HG03558 (cell line): ENCODE measurements around the gene FKBP1A.

Source experiments
- ATAC-seq: cut with Tn5 transposase; IDR thresholded peaks from one replicate; pipeline ENCODE4 v1.9.1; 2021; ENCODE audit warnings: moderate number of reproducible peaks; ENCODE audit not compliant: unreplicated experiment; ENCODE audit errors: extremely low read depth

FKBP1A gene

DNA sequence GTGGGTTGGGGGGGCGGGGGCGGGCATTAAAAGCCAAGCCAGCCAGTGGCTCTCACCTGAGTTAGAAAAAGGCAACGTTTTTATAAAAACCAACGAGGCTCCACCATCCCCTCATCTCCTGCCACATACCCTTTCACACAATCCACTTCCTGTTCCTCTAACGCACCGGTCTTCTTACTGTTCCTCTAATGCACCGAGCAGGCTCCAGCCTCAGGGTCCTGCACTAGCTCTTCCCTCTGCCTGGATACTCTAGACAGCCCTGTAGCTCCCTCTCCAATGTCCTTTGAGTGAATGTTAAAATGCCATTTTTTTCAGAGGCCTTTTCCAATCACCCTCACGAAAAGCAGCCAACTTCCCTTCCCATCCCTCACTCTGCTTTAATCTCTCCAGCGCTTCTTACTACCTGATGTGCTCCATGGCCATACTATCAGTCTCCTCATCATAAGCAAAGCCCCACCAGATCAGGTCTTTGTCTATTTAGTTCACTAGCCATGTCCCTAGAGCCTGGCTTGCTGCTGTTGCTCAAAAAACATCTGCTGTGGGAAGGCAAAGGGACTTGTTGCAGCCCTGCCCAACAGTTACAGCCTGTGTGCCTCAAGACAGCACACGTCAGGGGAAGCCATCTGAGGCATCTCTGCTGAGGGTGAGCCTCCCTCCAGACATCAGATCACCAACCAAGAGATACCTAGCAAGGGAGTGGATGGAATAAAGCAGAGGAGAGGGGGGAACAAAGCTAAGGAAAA, 3.9 kb downstream of the FKBP1A start:
- no peak for ATAC-seq

DNA sequence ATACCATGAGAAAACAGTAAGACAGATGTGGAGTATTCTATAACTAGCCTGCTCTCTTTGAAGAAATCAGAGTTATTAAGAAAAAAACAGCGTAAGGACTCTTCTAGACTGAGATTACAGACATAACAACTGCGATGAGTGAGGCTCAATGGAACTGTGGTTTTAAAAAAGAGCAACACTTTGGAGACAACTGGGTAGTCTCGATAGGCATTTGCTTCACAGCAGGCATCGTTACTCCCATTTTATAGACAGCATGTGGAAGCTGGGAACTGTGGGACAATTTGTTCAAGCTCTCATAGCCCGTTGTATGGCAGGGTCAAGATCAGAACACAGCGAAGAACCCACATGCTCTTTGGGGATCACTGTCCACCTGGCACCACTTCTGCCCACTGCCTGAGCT, 4.6 kb downstream of the FKBP1A start:
- no peak for ATAC-seq

- ATAC-seq, result no peak
Measured at GRCh38 chr20:1386323-1386722, 6.5 kb downstream of the FKBP1A start.

DNA sequence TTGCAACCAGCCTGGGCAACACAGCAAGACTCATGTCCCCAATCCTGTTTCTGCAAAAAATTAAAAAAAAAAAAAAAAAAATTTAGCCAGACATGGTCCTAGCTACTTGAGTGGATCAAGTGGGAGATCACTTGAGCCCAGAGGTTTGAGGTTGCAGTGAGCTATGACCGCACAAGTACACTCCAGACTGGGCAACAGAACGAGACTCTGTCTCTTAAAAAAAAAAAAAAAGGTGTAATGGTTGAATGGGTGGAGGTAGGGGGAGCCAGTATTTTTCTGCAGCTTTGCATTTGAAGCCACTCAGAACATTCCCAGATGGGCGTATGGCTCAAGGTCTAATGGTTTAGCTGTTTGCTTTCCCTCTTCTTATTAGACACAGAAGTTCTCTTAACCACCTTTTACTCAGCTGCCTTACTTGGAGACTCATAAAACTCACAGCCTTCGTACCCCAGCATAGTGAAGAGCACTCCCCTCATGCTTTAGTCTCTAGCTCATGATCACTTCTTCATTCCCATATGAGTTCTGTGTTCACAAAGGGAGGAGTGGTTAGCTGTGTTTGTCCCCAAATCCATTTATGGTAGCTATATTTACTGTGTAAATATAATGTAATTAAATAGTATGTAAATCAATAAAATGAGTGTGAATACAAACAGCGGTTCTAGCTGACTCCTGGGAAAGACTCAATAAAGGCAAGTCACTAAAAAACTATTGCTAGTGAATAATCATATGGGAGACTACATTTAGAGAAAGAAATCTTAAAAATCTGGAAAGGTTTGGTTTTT, 9.0 kb downstream of the FKBP1A start:
- ATAC-seq, result no peak

- ATAC-seq, result no peak
Measured at GRCh38 chr20:1382670-1383069, 10.2 kb downstream of the FKBP1A start.

DNA sequence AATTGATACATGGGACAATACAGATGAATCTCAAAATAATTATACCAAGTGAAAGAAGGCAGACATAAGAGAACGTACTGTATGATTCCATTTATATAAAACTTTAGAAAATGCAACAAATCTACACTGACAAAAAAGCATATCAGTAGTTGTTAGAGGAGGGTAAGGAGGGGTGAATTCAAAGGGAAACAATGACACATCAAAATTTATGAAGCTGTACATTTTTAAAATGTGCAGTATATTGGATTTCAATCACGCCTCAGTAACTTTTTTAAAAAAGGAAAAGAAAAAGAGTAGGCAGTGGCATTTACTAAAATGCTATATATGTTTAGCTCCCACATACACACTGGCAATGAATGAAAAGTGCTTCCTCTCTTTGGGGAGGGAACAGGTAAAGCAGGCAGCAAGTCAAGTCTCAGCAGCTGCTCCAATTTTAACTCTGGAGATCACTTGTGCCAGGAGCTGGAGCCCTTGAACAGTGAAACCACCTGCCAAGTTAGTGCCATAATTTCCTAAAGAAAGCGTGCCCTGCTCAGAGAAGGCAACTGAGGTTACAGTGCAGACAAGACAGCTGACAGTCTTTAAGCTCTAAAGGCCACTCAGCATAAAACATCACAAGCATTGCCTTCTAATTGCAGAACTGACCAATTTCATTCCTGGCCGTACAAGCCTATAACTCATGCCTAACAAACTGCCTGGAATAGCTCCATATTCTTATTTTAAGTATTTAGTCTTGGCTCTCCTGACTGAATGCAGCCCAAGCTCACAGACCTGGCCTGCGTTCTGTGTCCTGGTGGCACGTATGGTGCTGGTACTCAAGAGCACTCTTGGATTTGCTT, 10.9 kb downstream of the FKBP1A start:
- no peak for ATAC-seq

- no peak for ATAC-seq
Measured at GRCh38 chr20:1378735-1379125, 14.1 kb downstream of the FKBP1A start.

DNA sequence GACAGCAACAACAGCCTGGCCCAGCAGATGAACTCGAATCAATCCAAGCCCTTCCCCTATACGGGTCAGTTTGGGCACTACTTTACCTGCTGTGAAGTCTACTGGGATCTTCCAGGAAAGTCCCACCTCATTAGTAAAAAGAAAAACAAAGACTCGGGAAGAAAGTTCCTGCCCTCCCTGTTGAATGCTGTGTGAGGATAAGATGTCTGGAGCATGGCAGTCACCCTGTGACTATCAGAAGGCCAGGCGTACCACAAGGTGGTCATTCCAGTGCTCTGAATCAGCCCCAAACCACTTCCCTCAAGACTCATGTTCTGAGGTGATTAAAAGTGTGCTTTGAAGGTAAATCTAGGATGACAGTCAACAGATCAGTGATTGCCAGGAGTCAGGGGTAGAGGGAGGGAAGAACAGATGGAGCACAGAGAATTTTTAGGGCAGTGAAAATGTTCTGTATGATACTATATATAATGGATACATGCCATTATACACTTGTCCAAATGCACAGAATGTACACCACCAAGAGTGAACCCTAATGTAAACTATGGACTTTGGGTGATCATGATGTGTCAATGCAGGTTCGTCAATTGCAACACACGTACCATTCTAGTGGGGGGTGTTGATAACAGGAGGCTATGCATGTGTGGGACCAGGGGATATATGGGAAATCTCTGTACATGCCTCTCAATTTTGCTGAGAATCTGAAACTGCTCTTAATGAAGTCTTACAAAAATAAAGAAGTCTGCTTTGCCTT, 14.7 kb downstream of the FKBP1A start:
- ATAC-seq, result no peak

- no peak for ATAC-seq
Measured at GRCh38 chr20:1377341-1377871, 15.4 kb downstream of the FKBP1A start.

DNA sequence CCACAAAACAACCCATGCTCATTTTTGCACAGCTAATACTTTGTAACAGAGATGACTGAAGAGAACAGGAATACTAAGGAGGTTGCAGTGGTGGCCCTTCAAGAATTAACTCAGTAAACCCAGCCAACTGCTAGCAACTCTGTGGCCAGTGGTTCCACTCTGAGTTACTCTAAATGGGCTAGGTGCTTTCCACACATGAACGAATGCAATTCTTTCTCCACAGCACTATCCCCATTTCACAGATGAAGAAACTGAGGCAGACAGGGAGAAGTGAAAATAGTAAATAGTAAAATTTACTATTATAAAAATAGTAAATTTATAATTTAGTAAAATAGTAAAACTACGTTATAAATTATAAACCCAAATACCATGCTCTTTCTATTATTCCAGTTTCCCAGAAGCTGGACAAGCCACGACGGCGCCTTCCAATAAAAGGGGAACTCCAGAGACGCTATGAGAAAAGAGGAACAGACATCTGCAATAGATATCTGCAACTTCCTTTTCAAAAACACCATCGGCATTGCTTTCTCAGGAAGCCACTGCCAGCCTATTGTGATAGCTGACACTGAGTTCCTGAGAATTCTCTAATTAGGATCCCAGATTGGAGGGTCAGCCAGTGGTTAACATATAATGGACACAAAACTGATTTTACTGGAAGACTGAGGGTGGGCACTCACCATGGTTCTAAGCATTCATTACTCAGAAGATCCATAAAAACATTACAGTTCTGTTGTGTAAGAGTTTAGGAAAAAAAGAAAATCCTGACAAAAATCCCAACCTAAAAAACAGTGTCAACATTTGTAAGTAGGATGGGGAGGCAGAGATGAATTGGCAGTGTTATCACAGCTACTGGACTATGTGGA, 16.2 kb downstream of the FKBP1A start:
- no peak for ATAC-seq

DNA sequence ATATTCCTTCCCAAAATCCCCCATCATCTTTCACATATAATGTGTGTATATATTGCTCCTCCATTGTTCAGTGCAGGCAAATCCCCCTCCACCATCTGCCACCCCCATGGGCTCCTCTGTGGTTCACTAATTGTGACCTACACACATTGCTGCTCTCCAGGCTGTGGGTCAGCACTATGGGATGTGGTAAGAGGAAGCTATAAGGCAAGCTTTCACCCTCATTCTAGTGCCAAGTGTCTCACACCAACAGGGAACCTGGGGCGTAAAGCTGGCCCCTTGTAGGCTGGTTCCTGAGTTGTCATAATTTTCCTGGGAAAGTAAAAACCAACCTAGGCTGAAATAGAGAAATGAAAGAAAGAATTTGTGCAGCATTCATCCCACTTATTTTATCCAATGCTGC, 16.8 kb downstream of the FKBP1A start:
- no peak for ATAC-seq

DNA sequence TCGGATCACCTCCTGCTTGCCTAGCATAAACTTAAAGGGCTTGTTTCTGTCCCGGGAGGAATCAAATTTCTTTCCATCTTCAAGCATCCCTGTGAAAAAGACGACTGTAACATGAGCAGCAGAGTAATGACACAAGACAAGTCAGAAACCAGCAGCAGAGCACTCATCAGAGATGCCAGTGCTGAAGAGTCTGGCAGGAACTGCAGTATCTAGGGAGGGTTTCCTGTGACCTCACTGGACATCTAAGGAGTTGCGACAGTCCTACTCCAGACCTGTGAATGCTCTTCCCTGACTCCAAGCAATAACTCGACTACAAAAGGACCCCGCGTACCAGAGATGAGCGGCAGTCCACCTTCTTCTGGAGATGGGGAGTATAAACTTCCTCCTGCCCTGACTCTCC, 17.3 kb downstream of the FKBP1A start:
- no peak for ATAC-seq

DNA sequence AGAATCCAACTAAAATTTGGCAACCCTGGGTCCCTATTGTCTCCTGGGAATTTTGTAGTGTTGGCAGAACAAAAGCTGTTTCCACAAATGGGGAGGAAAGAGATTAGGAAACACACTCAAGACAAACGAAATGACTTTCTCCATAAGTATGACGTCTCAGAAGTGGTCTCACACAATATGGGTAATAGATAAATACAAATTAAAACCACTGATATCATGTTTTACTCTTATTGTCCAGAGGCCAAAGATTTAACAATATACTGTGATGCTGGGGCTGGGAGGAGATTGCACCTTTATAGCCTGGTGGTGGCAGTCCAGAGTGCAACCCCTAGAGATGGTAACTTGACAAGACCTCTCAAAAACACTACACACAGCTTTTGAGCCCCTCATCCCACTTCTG, 18.6 kb downstream of the FKBP1A start:
- no peak for ATAC-seq

DNA sequence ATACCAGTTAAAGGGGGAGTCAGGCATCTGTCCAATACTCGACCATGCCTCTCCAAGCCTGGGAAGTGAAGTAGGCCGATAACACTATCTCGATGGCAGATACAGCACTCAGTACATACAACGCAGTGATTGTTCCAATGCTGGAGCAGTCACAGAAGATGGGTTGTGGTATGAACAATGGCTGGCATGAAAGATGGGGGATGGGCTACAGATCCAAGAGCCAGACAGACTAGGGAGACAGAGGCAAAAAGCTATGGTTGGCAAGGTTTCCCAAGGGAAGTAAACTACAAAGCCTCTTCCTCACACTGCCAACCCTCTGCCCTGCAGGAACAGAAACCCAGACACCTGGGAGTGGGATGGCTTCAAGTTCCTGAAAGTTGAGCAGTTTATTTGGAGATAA, 19.2 kb downstream of the FKBP1A start:
- no peak for ATAC-seq

- no peak for ATAC-seq
Measured at GRCh38 chr20:1373036-1373435, 19.8 kb downstream of the FKBP1A start.

DNA sequence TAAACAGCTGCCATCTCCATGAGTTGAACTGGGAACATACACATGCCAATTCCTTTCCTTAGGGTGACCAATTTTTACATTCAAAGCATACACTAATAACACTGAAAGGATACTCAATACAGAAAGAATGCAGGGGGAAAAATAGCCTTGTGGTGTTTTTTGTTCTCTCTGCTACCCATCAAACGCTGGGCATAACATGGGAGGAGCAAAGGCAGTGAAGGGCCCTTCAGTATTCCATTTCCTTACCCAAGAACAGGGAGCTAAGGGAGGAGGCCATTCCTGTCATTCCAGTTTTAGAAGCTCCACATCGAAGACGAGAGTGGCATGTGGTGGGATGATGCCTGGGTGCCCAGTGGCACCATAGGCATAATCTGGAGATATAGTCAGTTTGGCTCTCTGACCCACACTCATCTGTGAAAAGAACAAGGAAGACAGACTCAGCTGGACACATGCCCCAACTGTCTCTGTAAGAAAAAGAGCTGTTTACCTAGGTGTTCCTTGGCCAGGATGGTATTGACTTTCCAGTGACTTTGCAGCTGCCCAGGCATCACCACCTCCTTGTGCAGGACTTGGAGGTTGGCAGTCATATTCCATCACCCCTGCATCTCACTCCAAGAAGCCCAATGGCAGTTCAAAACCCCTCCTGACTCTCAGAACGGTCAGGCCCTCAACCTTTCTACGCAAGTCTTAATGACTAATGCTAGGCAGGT, 20.9 kb downstream of the FKBP1A start:
- no peak for ATAC-seq

- no peak for ATAC-seq
Measured at GRCh38 chr20:1371202-1371782, 21.6 kb downstream of the FKBP1A start.

DNA sequence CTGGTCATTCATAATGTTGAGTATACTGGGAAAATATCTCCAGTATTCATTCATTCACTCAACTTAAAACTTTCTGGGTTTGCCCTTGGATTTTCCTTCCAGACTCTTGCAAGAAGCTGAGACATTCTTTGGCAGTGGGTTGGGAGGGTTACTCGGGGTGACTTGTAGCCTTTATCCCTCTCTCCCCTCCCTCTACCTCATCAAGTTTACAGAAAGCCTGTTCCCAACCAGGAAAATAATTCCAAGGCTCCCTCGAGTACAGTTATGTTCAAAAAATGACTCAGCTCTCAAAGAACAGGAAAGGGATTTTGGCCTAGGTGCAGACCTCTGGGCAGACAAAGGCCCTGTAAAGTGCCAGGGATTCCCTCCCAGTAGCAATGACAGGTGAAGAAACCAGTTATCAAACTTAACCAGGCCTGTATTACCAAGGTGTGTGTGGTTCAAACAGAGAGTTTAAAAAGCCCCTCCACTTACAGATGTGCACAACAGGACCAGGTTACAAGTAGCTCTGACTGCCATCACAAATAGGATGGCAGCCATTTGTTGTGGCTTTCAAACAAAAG, 22.2 kb downstream of the FKBP1A start:
- no peak for ATAC-seq
